ENCODE results near the gene GATAD2B. TPM values are rescaled to one million over a fixed set of nuclear protein-coding genes. Genes with fewer than 3 reads are reported as not detected.
"Not testable (repeated sequence)": the region's sequence is repeated elsewhere in the genome, so short reads cannot be mapped to it uniquely, and the experiment has no call there.

Gene GATAD2B
- total RNA-seq, 3 donors from 2014 or later (not counting 1 experiment from before 2014, with no cell fraction given), result 68.1 to 91.3 (median 75.5) TPM

DNA sequence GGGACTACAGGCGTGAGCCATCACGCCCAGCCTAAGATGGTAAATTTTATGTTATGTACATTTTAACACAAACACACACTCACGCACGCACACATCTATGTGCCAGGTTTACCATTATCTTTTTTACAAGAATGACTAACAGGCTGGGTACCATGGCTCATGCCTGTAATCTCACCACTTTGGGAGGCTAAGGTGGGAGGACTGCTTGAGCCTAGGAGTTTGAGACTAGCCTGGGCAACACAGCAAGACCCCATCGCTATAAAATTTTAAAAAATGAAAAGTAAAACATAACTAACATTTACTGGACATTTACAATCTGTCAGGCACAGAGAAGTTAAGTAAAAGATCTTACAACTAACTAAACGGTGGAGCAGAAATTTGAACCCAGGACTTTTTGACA, 14.7 kb downstream of the GATAD2B start:
- Histone ChIP-seq H3K4me3 (ENCODE audit: low read length) (no peak overlapping the region), H3K27me3 (ENCODE audit: control insufficient read depth, insufficient read depth, low read length) (no peaks in the 10 kb centered on the region), H3K27ac (ENCODE audit: low read length) (no peak overlapping the region), H3K4me1 (ENCODE audit: control insufficient read depth, insufficient read depth, low read length) (peaks cover 6% of the 10 kb centered on the region), H3K36me3 (ENCODE audit: control insufficient read depth, insufficient read depth, low read length) (peaks cover 15% of the 10 kb centered on the region), H3K9me3 (ENCODE audit: control insufficient read depth, insufficient read depth, low read length) (no peaks in the 10 kb centered on the region)
- TF ChIP-seq, protein P1, sequence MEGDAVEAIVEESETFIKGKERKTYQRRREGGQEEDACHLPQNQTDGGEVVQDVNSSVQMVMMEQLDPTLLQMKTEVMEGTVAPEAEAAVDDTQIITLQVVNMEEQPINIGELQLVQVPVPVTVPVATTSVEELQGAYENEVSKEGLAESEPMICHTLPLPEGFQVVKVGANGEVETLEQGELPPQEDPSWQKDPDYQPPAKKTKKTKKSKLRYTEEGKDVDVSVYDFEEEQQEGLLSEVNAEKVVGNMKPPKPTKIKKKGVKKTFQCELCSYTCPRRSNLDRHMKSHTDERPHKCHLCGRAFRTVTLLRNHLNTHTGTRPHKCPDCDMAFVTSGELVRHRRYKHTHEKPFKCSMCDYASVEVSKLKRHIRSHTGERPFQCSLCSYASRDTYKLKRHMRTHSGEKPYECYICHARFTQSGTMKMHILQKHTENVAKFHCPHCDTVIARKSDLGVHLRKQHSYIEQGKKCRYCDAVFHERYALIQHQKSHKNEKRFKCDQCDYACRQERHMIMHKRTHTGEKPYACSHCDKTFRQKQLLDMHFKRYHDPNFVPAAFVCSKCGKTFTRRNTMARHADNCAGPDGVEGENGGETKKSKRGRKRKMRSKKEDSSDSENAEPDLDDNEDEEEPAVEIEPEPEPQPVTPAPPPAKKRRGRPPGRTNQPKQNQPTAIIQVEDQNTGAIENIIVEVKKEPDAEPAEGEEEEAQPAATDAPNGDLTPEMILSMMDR (IDR thresholded peaks at IDR 0.05), result no peak
- intact Hi-C loops (cut with micrococcal nuclease), result no loop called here
- Mint-ChIP-seq H3K36me3 (peaks cover 6% of the 10 kb centered on the region), H3K27me3 (ENCODE audit: low read depth in 2 of 2) (no peaks in the 10 kb centered on the region), H3K4me1 (peaks cover 22 to 37% of the 10 kb centered on the region in 2 donors), H3K9me3 (no peaks in the 10 kb centered on the region), H3K4me3 (no peak overlapping the region), H3K27ac (no peak overlapping the region)
- DNase-seq, result no peak
- ATAC-seq, result no peak
- WGBS (ENCODE audit: insufficient coverage), result 100% methylated on average over 1 of the region's 6 CpGs

DNA sequence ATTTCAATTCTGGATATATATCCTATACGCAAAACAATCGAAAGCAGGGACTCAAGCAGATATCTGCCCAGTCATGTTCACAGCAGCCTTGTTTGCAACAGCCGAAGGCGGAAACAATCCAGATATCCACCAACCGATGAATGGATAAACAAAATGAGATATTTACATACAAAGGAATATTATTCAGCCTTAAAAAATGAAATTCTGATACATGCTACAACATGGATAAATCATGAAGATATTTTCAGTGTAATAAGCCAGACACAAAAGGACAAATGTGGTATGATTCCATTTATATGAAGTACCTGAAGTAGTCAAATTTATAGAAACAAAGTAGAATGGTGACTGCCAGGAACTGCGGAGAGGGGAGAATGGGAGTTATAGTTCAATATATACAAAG, 15.6 kb downstream of the GATAD2B start:
- DNase-seq (no peak), ATAC-seq (no peak)
- Mint-ChIP-seq H3K4me3 (no peak overlapping the region), H3K9me3 (no peaks in the 10 kb centered on the region), H3K4me1 (peaks cover 18 to 38% of the 10 kb centered on the region in 2 donors), H3K27ac (peak overlapping the region; percentile 1 to 8), H3K27me3 (ENCODE audit: low read depth in 2 of 2) (no peaks in the 10 kb centered on the region), H3K36me3 (peaks cover 6% of the 10 kb centered on the region)
- no peaks in the 10 kb centered on the region for H3K27me3 ChIP-seq (ENCODE audit: control insufficient read depth, insufficient read depth, low read length)
- intact Hi-C loops (cut with micrococcal nuclease), result no loop called here
- peaks cover 13% of the 10 kb centered on the region for H3K36me3 ChIP-seq (ENCODE audit: control insufficient read depth, insufficient read depth, low read length)
- 95% methylated on average over 4 of the region's 6 CpGs for WGBS (ENCODE audit: insufficient coverage)
- no peak overlapping the region for H3K27ac ChIP-seq (ENCODE audit: low read length)
- H3K9me3 ChIP-seq (ENCODE audit: control insufficient read depth, insufficient read depth, low read length), result no peaks in the 10 kb centered on the region
- TF ChIP-seq, protein P1 (IDR thresholded peaks at IDR 0.05), result no peak
- H3K4me1 ChIP-seq (ENCODE audit: control insufficient read depth, insufficient read depth, low read length), result peaks cover 9% of the 10 kb centered on the region
- H3K4me3 ChIP-seq (ENCODE audit: low read length), result no peak overlapping the region

DNA sequence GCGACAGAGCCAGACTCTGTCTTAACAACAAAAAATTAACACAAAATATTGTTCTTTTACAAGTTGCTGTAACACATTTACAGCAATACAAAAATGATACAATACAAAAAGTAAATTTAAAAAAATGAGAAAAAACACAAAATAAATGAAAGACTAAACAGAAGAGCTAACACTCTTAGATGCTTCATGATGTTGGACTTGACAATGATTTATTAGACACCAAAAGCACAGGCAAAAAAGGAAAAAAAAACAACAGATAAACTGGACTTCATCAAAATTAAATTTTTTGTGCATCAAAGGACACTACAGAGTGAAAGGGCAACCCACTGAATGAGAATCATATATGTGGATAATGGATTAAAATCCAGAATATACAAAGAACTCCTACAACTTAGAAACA, 16.4 kb downstream of the GATAD2B start:
- 100% methylated on average over 1 of the region's 1 CpG for WGBS (ENCODE audit: insufficient coverage)
- no peaks in the 10 kb centered on the region for H3K9me3 ChIP-seq (ENCODE audit: control insufficient read depth, insufficient read depth, low read length)
- H3K4me1 ChIP-seq (ENCODE audit: control insufficient read depth, insufficient read depth, low read length), result peaks cover 9% of the 10 kb centered on the region
- Mint-ChIP-seq H3K27me3 (ENCODE audit: low read depth in 2 of 2) (no peaks in the 10 kb centered on the region), H3K36me3 (peaks cover 6% of the 10 kb centered on the region), H3K9me3 (no peaks in the 10 kb centered on the region), H3K4me1 (peaks cover 11 to 31% of the 10 kb centered on the region in 2 donors), H3K4me3 (no peak overlapping the region), H3K27ac (peak overlapping the region in 1 of 2 donors; percentile 8)
- no peak overlapping the region for H3K27ac ChIP-seq (ENCODE audit: low read length)
- no peaks in the 10 kb centered on the region for H3K27me3 ChIP-seq (ENCODE audit: control insufficient read depth, insufficient read depth, low read length)
- intact Hi-C loops (cut with micrococcal nuclease), result no loop called here
- no peak overlapping the region for H3K4me3 ChIP-seq (ENCODE audit: low read length)
- H3K36me3 ChIP-seq (ENCODE audit: control insufficient read depth, insufficient read depth, low read length), result peaks cover 13% of the 10 kb centered on the region
- TF ChIP-seq, protein P1 (IDR thresholded peaks at IDR 0.05), result no peak
- DNase-seq (no peak), ATAC-seq (no peak)

DNA sequence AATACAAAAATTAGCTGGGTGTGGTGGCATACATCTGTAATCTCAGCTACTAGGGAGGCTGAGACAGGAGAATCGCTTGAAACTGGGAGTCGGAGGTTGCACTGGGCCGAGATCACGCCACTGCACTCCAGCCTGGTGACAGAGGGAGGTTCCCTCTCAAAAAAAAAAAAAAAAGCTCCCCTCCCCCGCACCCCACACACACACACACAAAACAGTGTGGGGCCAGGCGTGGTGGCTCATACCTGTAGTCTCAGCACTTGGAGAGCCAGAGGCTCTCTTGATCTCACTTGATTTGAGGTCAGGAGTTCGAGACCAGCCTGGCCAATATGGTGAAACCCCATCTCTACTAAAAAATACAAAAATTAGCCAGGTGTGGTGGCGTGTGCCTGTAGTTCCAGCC, 16.9 kb downstream of the GATAD2B start:
- H3K36me3 Mint-ChIP-seq; H3K27me3 ChIP-seq (ENCODE audit: control insufficient read depth, insufficient read depth, low read length); intact Hi-C loops (cut with micrococcal nuclease); ATAC-seq; H3K4me3 Mint-ChIP-seq; H3K9me3 ChIP-seq (ENCODE audit: control insufficient read depth, insufficient read depth, low read length); DNase-seq; H3K27ac ChIP-seq (ENCODE audit: low read length); H3K9me3 Mint-ChIP-seq; H3K4me3 ChIP-seq (ENCODE audit: low read length); H3K27me3 Mint-ChIP-seq (ENCODE audit: low read depth in 2 of 2): not testable (repeated sequence)
- H3K36me3 ChIP-seq (ENCODE audit: control insufficient read depth, insufficient read depth, low read length), result peaks cover 13% of the 10 kb centered on the region
- Mint-ChIP-seq H3K4me1 (peaks cover 6 to 26% of the 10 kb centered on the region in 2 donors), H3K27ac (peak overlapping the region in 1 of 2 donors; percentile 8)
- whole genome bisulfite sequencing (ENCODE audit: insufficient coverage), result 96% methylated on average over 8 of the region's 8 CpGs
- peaks cover 12% of the 10 kb centered on the region for H3K4me1 ChIP-seq (ENCODE audit: control insufficient read depth, insufficient read depth, low read length)
